ENCODE results near the gene PTPRT.
"Not testable (repeated sequence)": the region's sequence is repeated elsewhere in the genome, so short reads cannot be mapped to it uniquely, and the experiment has no call there.

Gene PTPRT

DNA sequence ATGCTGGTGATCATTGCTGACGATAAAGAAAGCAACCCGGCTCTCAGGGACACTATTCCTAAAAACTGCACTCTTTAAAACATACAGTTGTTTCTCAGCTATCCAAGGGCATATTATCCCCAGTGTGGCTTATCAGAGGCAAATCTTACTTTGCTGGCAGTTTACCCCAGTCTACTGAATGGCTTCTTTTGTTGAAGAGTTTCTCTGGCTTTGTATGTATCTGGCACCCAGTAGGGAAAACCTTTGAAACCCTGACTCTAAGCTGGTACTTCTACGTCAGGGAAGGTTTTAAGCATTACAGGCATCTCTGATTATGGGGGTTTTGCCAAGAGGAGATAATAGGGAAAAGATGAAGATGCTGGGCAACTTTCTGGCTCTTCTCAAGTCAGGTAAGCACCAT, 933.9 kb downstream of the PTPRT start:
- DNase-seq (ENCODE audit: low read depth in 2 of 3, low spot score in 2 of 3) = no peak

DNA sequence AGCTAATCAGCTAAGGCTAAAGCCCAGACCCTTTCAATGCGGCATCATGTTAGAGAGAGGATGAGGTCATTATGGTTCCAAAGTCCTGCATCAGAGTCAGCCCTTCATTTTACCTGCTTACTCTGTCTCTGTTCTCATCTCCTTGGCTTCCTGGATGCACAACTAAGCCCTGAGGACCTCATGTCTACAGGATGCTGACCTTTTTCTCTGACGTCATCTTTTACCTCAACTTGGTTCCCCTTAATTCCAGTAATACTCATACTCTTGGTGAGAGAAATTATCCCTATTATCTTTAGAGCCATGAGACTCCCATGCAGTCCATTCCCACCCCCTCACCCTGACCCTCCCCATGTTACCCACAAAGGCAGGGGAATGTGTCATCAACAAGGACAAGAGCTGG, 935.0 kb downstream of the PTPRT start:
- no peak for DNase-seq (ENCODE audit: low read depth in 2 of 3, low spot score in 2 of 3)

DNA sequence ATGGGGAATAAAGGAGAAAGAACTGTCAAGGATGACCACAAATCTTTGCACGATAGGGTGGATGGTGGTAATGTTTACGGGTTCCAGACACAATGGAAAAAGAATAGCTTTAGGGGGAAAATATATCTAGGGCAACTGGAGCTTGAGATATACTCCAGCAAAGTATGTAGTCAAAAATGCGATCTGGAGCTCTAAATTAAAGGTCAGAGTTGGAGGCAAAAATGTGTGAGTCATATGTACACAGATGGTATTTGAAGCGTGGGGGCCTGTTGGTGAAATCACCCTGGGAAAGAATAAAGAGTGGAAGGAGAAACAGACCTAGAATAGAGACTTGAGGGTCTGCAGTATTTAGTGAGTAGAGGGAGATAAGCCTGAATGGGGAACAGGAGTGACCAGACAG, 937.6 kb downstream of the PTPRT start:
- DNase-seq (ENCODE audit: low read depth in 2 of 3, low spot score in 2 of 3) = no peak

DNA sequence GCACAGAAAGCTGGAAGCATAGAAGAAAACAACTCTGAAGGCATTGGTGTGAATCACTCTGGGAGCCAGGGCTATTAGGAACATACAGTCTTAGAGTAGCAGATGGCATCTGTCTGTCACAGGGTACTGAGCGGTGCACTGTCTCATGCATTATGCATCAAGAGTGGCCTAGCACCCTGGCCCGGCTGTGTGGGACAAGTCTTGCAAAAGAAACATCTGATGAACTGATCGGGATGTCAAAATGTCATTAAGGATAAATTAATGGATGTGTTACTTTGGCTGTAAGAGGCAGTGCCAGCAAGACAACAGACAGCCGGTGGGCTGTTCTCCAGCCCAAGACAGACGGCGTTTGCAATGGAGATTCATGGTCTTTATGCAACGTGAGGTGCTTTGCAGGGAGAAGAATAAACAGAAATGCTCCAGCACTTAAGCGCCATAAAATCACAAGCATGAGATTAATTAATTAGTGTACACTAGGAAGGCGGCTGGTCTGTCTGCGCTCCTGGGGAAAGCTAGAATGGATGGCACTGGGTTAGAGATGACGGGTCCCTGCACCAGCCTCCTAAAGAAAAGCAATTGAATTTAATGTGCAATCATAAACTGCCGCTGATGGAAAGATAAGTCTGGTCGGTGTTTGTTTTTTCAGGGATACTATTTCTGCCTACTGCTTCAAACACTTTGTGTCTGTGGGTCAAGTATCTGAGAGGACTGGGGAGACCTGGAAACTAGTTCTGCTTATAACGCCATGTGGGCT, 970.9 kb downstream of the PTPRT start:
- DNase-seq (ENCODE audit: low read depth in 2 of 3, low spot score in 2 of 3) = no peak

DNA sequence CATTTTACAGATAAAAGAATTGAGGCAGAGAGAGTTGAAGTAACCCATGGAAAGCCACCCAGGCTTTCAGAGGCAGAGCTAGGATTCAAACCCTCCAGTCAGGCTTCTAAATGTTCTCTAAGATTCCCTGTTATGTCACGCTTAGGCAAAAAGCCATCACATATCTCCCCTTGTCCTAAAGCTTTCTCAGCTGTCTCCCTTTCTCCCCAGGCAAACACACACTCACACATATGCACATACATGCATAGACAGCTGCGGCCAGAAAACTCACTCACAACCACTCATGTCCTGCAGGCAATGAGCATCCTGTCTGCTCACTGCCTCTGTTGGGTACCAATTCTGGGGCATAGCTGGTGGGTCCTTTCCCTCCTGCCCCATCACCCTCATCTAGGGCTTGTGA, 975.6 kb downstream of the PTPRT start:
- DNase-seq (ENCODE audit: low read depth in 2 of 3, low spot score in 2 of 3) = no peak

DNA sequence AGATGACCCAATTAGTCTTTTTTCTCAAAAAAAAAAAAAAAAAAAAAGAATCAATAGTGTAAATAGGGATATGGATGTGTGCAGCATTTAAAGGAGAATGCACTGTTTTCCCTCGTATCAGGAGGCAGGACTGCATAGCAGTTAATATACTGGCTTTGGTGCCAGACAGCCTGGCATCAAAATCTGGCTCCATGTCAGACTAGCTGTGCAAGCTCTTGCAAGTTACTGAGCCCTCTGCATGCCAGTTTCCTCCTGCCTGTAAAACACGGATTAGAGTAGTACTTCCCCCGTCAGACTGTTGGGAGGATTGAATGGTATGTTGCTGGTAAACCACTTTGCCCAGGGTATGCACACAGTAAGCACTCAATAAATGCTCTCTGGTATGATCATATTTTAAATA, 977.3 kb downstream of the PTPRT start:
- DNase-seq (ENCODE audit: low read depth in 2 of 3, low spot score in 2 of 3) = no peak

DNA sequence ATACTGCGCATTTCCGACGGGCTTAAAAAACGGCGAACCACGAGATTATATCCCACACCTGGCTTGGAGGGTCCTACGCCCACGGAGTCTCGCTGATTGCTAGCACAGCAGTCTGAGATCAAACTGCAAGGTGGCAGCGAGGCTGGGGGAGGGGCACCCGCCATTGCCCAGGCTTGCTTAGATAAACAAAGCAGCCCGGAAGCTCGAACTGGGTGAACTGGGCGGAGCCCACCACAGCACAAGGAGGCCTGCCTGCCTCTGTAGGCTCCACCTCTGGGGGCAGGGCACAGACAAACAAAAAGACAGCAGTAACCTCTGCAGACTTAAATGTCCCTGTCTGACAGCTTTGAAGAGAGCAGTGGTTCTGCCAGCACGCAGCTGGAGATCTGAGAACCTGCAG, 983.1 kb downstream of the PTPRT start:
- DNase-seq (ENCODE audit: low read depth in 2 of 3, low spot score in 2 of 3) = not testable (repeated sequence)

DNA sequence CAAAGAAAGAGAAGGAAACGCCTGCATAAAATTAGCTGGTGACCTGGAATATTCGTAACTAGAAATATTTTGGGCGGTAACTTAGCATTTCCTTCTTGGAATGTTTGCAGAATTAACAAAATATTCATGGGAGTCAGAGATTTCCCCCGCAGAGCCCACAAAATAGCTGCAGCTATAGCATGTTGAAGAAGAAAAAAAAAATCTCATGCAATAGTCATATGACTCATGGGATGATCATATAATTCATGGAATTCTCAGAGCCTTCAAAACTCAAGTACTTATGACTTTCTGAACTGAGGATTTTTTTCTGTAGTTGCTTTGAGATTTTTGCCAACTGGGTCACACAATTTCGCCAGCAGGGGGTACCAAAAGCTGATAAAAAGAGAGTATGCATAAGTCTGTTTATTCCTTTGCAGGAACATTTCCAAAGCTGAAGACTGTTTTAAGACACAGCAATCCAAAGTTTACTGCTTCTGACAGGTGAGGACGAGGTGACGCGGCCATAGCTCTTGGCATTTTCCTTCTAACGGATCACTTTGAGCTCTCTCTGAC, 985.5 kb downstream of the PTPRT start:
- no peak for DNase-seq (ENCODE audit: low read depth in 2 of 3, low spot score in 2 of 3)

DNA sequence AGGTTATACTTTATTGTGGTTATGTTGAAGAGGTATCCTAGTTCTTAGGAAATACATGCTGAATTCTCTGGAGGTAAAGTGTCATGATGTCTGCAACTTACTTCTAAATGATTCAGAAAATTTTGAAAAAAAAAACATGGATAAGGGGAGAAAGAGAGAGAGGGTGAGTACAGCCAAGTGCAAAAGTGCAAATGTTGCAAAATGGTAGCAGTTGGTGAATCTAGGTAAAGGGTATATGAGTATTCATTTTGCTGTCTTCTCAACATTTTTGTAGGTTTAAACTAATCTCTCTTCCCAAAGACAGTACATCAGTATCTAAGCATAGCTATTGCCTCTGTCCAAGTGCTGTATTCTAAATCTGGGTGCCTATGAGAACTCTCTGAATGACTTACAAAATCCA, 992.1 kb downstream of the PTPRT start:
- no peak for DNase-seq (ENCODE audit: low read depth in 2 of 3, low spot score in 2 of 3)

DNA sequence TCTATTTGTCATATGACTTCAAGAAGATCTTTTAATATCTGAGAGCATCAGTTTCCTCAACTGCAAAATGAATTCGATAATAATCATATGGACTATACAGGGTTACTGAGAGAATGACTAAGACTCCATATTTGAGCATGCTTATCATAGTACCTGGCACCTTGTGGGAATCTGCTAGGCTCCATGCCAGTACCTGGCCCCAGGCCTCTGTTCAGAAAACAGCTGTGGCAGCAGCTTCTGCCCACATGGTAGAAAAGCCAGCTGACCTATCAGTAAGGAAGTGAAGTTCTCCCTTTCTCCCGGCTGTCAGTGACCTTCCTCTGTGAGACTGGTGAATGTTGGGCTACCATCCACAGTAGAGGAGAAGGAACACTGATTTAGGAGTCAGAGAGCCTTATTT, 996.6 kb downstream of the PTPRT start:
- DNase-seq (ENCODE audit: low read depth in 2 of 3, low spot score in 2 of 3) = no peak

DNA sequence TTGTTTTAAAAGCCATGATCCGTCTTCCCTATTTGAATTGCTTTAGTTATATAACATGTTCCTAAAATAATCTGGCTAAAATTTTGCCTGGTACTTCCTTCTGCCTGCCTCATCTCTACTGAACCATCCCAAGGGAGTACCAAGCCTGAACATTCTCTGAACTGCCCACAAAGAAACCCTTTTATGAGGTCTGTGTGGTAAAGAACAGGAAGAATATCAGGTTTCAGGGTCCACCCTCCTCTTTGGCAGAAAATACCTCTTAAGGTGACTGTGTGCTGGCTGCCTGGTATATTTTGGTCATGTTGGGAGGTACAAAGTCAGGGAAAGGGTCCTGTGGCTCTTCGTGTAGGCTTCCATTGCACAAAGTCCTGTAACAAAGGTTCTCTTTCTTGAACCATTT, 997.4 kb downstream of the PTPRT start:
- no peak for DNase-seq (ENCODE audit: low read depth in 2 of 3, low spot score in 2 of 3)

DNA sequence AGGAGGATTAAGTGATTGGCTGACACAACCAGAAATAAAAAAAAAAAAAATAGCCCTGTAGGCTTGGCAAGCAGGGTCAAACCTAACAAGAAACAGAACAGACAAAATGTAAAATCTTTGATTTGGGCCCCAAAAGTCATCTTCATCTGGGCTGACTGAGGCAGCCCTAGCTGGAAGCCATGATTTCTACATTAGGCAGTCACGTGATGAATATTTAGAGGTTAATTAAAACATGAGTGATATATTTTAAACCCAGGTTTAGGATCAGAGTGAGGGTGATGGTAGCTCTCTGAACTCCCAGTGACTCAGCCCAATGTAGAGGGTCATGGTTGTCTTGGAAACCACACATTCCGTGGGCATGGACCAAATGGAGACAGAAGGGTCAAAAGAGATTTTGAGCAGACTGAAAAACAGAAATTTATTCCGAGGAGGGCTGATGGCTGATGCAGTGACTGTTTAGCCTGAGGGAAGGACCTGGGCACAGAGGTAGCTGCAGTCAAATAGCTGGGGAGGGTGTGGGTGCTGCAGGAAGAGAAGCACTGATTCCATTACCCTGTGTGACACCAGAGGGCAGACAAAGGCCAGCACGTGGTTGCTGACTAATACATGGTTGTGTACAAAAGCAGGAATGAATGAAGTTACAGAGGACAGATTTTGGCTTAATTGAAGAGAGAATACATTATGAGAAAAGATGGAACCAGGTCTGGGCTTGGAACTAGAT, 998.4 kb downstream of the PTPRT start:
- no peak for DNase-seq (ENCODE audit: low read depth in 2 of 3, low spot score in 2 of 3)

DNA sequence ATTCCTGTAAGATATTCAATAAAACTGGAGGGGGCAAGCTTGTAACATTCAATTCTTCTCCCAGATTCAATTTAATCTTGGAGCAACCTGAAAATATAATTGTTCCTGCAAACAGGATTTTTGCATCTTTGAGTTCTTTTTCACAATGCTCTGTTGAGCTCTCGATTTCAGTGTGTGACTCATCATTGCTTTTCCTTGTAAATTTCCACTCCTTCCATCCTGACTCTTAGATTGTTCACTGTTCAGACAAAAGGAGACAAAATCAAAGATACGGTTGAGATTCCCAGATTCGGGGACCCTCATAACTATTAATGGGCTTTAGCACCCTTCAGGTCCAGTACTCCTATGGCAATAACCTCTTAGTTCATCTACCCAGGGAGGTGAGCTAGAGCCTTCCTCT, 999.6 kb downstream of the PTPRT start:
- DNase-seq (ENCODE audit: low read depth in 2 of 3, low spot score in 2 of 3) = no peak

DNA sequence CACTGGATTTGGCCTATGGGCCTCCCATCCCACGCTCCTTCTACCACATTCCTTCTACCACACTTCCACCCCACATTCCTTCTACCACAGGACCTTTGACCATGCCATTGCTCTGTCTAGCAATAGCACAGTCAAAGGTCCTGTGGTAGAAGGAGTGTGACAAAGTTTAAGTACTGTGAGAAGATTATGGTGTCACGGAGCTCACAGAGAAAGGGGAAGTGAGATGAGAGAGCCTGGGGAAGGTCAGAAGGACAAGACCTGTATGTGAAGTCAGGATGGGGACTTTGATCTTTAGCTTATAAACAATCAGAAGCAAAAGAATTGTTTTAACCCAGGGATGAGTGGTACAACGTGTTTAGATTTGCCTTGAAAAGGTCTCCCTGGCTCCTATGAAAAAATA, 1003.4 kb downstream of the PTPRT start:
- no peak for DNase-seq (ENCODE audit: low read depth in 2 of 3, low spot score in 2 of 3)

DNA sequence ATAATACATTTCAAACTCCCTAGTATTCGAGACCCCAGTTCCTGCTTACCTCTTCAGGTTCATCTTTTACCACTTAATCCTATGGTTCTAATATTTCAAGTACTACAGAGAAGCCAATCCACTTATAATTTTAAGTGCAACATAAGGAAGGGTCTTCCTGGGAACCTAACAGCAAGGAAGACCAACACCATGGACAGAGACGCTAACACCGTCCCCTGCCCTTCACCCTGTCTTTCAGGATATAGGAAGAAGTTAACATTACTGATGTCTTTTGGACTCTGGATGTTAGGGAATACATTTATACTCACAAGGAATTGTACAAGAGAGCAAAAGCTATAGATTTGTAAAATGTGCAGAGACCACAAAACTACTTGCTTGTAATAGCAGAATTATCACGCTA, 1006.6 kb downstream of the PTPRT start:
- DNase-seq (ENCODE audit: low read depth in 2 of 3, low spot score in 2 of 3) = no peak

DNA sequence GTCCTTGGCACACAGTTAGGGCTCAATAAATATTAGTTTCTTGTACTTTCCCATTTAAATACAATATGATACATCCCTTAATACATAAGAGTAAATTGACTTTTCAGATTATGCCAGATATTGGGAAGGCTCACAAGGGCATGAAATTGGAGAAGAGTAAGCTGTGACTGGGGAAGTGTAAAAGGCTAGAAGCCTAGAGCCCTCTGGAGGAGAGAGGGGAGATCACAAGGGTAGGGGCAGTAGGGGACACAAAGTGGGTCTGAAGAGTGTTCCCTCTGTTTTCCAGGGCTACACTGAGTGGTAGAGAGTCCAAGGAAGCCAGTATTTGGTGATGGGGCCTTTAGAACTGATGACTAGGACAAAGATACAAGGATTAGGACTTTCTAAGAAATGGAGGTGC, 1008.6 kb downstream of the PTPRT start:
- DNase-seq (ENCODE audit: low read depth in 2 of 3, low spot score in 2 of 3) = no peak

DNA sequence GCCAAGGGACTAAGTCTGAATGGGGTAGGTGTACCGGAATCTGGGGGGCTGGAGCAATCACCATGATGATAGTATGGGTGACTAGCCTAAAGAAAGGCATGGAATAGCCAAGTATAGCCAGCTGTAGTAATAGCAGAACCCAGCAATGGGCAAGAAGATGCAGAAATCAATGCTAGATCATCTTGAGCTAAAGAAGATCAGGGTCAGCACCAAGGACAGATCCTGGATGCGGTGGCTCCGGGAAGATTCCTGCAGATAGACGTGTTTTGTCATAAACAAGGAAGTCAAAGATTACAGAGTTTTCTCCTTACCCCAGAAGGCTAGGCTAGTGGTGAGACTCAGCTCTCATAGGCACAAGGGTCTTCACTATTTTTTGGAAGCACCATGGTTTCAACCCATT, 1009.9 kb downstream of the PTPRT start:
- no peak for DNase-seq (ENCODE audit: low read depth in 2 of 3, low spot score in 2 of 3)

DNA sequence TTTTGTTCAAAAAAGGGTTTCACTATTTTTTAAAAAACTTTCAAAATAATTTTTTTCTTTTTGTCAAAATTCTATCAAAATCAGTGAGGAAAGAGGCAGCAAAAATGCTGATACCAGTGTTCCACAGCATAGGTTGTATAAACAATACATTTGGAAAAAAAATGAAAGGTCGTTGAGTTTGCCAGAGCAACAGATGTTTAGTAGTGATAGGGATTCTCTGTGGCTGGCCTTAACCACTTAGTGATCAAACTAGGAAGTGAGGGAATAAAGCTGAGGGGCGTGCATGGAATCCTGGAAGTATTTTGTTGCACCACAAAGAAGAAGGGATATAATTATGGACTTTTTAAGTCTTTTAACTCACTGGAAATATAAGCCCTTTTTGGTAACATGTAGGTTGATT, 1016.3 kb downstream of the PTPRT start:
- DNase-seq (ENCODE audit: low read depth in 2 of 3, low spot score in 2 of 3) = no peak

DNA sequence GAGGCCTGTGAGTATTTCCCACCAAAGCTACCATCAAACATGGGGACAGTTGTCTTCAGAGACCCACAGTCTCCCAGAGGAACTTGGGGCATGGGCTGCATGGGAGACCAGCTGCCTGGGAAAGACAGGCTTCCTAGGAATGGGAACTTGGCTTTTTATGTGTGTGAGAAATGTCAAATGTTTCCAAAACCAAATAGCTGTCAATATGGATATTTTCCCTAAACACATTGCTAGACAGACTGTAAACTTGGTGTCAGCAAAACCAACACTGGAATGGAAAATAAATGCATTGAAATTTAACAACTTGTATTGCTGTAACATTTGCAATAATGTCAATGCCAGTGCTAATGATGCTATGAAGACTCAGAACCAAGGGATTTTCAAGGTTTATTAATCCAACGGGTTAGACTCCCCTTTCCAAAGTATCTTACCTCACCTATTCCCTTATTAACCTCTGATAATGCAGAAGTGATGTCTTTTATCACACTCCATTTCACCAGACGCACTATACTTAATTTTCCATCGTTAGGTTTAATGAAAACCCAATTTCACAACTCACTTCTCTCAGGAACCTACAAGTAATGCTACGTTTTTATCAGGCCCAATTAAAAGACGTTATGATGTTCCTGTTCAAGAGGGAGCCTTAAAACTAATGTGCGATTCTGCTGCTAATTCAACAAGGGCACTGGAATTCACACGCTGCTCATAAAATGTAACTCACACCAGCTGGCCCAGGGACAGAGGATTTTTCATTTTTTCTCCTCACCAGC, 1025.4 kb downstream of the PTPRT start:
- no peak for DNase-seq (ENCODE audit: low read depth in 2 of 3, low spot score in 2 of 3)

DNA sequence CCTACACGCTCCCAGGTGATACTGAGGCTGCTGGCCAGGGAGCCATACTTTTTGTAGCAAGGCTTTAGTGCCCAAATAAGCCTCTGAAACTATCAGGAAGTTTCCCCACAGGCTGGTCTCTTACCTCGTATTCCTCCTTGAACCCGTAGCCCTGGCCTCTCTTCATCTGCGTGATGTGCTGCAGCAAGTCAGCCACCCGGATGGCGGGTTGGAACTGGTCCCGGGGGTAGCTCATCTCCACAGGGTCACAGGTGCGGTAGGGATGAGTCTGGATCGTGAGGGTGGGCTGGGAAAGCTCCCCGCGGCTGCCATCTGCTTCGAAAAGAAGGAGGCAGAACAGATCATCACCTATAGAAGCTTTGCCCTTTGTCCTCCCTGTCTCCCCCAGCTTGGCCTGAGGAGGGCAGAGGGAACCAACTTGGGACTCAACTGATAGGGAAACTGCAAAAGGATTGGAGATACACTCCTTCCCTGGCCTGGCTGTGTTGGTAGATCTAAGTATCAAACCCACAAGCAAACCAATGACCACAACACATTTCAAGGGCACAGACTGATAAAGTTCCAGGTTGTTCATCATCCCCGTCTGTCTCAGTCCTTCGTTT, 1028.4 kb downstream of the PTPRT start:
- DNase-seq (ENCODE audit: low read depth in 2 of 3, low spot score in 2 of 3) = no peak

DNA sequence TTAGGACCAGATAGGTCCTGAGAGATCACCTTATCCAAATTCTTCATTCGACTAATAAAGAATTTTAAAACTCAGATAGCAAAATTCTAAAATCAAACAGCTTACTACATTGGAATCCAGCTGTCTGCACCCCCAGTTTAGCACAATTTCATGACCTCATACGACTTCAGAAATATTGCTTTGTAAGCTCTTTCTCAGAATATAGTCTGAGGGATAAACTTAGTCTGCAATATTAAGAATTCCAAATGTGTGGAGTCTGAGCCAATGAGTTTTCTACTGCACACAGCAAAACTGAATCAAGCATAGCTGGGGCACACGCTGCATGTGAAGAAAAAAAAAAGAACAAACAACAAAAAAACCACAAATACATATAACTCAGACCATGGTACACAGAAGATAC, 1029.9 kb downstream of the PTPRT start:
- DNase-seq (ENCODE audit: low read depth in 2 of 3, low spot score in 2 of 3) = no peak

DNA sequence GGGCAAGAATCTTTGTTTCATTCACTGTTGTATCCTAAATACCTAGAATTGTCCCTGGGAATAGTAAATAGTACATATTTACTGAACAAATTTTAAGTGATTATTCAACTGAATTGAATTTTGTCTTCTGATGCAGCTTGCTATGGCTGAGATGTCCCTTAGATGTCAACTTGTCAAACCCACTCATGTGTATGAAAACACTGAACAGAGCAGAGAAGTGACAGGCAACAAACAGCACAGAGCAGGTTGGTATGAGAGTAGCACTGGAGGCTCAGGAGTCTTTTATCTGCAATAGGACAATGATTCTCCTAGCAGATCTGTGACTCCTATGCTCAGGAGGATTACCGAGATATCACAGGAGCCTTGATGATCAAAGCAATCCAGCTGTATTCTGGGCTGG, 1031.4 kb downstream of the PTPRT start:
- DNase-seq (ENCODE audit: low read depth in 2 of 3, low spot score in 2 of 3) = no peak

Measured in activated CD8-positive, alpha-beta memory T cell treated with anti-CD3 and anti-CD28 coated beads for 48 hours (primary cell).